ENCODE measurements around the gene AGXT2.
A peak's percentile ranks its signal among the peaks of the same experiment; 100 is the strongest.

Gene AGXT2, protein sequence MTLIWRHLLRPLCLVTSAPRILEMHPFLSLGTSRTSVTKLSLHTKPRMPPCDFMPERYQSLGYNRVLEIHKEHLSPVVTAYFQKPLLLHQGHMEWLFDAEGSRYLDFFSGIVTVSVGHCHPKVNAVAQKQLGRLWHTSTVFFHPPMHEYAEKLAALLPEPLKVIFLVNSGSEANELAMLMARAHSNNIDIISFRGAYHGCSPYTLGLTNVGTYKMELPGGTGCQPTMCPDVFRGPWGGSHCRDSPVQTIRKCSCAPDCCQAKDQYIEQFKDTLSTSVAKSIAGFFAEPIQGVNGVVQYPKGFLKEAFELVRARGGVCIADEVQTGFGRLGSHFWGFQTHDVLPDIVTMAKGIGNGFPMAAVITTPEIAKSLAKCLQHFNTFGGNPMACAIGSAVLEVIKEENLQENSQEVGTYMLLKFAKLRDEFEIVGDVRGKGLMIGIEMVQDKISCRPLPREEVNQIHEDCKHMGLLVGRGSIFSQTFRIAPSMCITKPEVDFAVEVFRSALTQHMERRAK

DNA sequence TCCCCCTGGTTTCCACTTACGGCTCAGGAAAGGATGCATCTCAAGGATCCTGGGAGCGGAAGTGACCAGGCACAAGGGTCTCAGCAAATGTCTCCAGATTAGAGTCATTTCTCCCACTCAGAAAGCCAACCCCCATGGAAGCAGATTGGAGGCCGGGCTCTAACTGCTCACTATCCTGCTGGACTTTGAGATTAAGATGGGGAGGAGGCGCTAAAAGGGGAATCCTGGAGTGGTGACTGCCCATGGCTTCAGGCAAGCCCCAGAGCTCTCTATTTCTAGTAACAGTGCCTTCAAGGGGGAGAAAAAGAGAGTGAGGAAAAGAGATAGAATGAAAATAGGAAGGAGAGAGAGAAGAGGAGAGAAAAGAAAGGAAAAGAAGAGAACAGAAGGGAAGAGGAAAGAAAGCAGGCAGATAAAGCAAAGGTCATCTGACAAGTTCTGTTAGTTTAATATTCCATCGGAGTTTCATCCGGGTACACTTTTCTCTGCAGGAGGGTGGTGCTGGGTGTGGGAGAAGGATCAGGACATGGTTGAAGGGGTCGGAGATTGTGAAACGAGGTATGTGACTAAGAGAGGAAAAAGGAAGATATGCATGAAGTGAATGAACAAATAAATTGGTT, at the start of gene AGXT2:
TSS of gene AGXT2 (minus strand) at position 165 of the 620 bp plus-strand sequence. CDS start at position 108, 57 bp downstream.
- no peak for DNase-seq

DNA sequence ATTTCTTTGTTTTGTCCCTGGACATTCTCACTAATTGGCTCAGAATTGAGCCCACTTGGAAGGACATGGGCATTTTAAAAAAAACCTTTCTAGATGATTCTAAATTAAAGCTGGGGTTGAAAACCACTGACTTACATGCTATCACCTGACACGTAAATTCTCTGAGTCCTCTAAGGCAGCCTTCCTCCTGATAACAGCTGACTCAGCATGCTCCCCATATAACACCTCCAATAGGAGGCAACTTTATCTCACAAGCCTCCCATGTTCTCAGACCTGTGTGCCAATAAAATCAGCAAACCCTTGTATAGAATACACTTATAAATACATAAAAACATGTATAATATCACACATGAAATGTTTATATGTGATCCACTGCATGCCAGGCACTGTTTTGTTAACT, 49.2 kb upstream of the AGXT2 start:
- DNase-seq = no peak

- no peak for DNase-seq
These were observed 48.5 kb upstream of the AGXT2 start for GRCh38 chr5:35096216-35096615.

DNA sequence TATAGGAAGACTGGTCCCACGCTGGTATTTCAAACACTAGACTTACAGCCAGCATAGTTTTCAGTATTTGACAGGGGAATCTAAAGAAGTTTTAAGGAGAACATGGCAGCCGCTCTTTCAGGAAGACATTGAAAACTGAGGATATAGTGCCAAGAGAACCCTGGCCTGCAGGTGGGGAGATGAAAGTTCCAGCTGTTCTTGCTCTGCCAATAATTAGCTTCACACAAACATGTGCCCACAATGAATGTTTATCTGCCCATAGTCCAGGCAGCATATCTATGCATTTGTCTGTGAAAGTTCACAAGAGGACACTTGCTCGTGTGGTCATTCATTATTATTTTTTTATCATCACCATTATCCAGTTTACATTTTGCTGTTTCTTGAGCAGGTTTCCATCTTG, 47.6 kb upstream of the AGXT2 start:
- no peak for DNase-seq

GRCh38 chr5:35094948-35095347, 47.2 kb upstream of the AGXT2 start:
- no peak for DNase-seq

DNA sequence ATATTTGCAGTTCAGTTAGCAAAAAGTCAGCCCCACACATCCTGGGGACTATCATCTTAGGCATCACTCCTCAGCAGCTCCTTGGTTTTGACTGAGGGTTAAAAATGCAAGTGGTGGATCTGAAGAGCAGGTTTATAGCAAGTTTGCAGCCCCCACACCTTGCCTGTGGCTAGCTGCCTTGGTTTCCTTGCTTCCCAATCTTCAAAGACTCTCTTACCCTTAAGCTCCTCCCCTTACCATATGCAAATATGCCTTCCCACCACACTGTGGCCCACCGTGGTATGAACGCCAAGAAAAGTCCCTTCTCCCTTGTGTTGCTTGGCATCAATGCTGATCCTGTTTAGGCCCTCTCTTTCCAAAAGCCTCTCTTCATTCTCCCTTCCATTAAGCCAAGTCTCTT, 45.0 kb upstream of the AGXT2 start:
- no peak for DNase-seq

- DNase-seq = no peak
These were observed 44.0 kb upstream of the AGXT2 start for GRCh38 chr5:35091704-35092103.

GRCh38 chr5:35089334-35090314, 41.9 kb upstream of the AGXT2 start:
- peak; percentile 62 for DNase-seq

- DNase-seq = no peak
These were observed 40.2 kb upstream of the AGXT2 start for GRCh38 chr5:35087991-35088390.

DNA sequence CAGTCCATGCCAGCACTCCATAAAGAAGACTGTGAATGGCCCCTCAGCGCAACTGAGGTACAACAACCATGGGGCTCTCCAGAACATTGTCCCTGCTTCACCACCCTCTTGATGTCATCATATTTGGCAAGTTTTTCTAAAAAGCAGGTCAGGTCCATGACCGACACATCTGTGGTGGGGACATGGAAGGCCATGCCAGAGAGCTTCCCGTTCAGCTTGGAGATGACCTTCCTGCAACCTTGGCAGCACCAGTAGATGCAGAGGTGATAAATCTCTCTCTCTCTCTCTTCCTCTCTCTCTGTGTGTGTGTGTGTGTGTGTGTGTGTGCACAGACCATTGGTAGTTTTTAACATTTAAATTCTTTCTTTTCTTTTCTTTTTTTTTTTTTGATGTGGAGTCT, 35.4 kb upstream of the AGXT2 start:
- no peak for DNase-seq

GRCh38 chr5:35082530-35082929, 34.8 kb upstream of the AGXT2 start:
- DNase-seq = no peak

DNA sequence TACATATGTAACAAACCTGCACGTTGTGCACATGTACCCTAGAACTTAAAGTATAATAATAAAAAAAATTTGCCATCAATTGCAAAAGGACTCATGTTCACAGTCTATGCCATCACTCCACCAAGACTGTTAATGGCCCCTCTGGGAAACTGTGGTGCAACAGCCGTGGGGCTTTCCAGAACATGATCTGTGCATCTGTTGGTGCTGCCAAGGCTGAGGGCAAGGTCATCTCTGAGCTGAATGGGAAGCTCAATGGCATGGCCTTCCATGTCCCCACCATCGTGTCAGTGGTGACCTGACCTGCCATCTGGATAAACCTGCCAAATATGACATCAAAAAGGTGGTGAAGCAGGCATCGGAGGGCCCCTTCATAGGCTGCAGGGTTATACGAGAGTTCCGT, 33.4 kb upstream of the AGXT2 start:
- DNase-seq = no peak

GRCh38 chr5:35073160-35073559, 25.4 kb upstream of the AGXT2 start:
- DNase-seq = no peak

- no peak for DNase-seq
These were observed 21.4 kb upstream of the AGXT2 start for GRCh38 chr5:35069188-35069587.

GRCh38 chr5:35067985-35068384, 20.2 kb upstream of the AGXT2 start:
- no peak for DNase-seq

GRCh38 chr5:35066260-35066795, 18.6 kb upstream of the AGXT2 start:
- DNase-seq = no peak

GRCh38 chr5:35063414-35063813, 15.7 kb upstream of the AGXT2 start:
- no peak for DNase-seq

DNA sequence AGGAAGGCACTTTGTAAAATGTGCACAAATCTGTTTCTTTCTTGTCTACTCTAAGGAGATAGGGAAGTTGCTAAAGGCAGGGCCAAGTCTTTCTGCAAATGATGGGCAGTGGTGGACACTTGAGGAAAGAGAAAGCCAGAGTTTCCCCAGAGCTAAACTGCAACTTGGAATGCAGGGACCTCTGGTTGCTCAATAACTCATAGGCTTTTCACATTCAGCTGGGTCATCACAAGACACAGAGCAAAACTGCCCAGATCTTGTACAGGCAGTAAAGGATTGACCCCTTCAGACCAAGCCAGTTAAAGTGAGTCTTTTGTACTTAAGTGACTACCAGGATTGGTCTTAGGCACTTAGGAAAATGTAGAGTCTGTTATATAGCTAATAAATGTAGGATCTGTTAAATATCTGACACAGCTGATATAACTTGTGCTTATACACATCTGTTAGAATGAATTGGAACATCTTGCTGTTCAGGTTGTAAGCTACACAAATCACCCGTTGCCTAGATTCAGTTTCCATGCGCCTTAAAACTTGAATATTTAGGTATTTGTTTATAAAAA, 13.5 kb upstream of the AGXT2 start:
- no peak for DNase-seq

GRCh38 chr5:35060236-35060635, 12.5 kb upstream of the AGXT2 start:
- no peak for DNase-seq

DNA sequence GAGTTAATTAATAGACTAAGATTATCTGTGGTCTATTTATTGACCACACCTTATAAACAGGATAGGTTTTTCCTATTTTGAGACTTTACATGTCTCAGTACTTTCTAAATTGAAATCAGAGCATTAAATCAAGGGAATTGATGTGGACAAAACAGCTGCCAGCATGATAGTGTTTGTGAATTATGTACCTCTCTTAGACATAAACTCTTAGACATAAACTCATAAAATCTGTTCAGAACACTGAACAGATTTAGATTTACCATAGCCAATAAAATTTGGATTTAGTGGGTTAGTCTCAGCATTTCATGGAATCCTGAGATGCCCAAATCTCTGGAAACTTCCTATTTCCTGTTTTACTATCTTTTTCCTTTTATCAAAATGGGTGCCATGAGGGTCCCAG, 11.5 kb upstream of the AGXT2 start:
- no peak for DNase-seq

GRCh38 chr5:35058374-35058788, 10.6 kb upstream of the AGXT2 start:
- DNase-seq = no peak

- DNase-seq = no peak
These were observed 8.9 kb upstream of the AGXT2 start for GRCh38 chr5:35056686-35057085.

GRCh38 chr5:35052838-35053237, 5.1 kb upstream of the AGXT2 start:
- DNase-seq = no peak
